Measurements from ENCODE around the gene MUC5B. TPM values are rescaled to one million over a fixed set of nuclear protein-coding genes. Genes with fewer than 3 reads are reported as not detected.

MUC5B gene
- total RNA-seq, 1 experiment from 2014 or later, result 1.6 TPM

DNA sequence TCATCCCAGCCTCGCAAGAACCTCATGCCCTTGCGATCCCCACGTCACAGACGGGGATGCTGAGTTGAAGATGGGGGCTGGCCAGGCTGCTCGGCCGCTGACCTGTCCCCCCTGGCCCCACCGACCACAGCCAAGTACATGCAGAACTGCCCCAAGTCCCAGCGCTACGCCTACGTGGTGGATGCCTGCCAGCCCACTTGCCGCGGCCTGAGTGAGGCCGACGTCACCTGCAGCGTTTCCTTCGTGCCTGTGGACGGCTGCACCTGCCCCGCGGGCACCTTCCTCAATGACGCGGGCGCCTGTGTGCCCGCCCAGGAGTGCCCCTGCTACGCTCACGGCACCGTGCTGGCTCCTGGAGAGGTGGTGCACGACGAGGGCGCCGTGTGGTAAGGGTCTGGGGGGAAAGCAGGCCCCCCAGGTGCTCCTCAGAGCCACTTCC is 10.0 kb downstream of the MUC5B start:
- no peak for ATAC-seq
- ChIA-PET POLR2A (no interaction called here), CTCF (interaction anchor here (1.5 kb wide), 1 partner anchor 9 kb away, joined by 3 read pairs; no protein-coding TSS in a partner anchor)
- no peak overlapping the region for H3K27ac Mint-ChIP-seq
- no peaks in the 10 kb centered on the region for H3K4me1 Mint-ChIP-seq
- TF ChIP-seq ZNF423 (CRISPR knock-in tag; IDR thresholded peaks at IDR 0.05) (no peak), CBFB (CRISPR knock-in tag; IDR thresholded peaks at IDR 0.05; ENCODE audit: low read depth) (no peak), TCF7 (CRISPR knock-in tag; IDR thresholded peaks at IDR 0.05; ENCODE audit: low read depth) (no peak), EMX1 (CRISPR knock-in tag; IDR thresholded peaks at IDR 0.05) (no peak), RORB (CRISPR knock-in tag; IDR thresholded peaks at IDR 0.05) (no peak), TEAD1 (CRISPR knock-in tag; IDR thresholded peaks at IDR 0.05) (no peak), NFYB (CRISPR knock-in tag; conservative IDR thresholded peaks at IDR 0.05; ENCODE audit: low read depth) (no peak)
- TF ChIP-seq, protein P1, sequence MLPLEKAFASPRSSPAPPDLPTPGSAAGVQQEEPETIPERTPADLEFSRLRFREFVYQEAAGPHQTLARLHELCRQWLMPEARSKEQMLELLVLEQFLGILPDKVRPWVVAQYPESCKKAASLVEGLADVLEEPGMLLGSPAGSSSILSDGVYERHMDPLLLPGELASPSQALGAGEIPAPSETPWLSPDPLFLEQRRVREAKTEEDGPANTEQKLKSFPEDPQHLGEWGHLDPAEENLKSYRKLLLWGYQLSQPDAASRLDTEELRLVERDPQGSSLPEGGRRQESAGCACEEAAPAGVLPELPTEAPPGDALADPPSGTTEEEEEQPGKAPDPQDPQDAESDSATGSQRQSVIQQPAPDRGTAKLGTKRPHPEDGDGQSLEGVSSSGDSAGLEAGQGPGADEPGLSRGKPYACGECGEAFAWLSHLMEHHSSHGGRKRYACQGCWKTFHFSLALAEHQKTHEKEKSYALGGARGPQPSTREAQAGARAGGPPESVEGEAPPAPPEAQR (CRISPR knock-in tag; IDR thresholded peaks at IDR 0.05), result no peak
- TF ChIP-seq, protein P2, sequence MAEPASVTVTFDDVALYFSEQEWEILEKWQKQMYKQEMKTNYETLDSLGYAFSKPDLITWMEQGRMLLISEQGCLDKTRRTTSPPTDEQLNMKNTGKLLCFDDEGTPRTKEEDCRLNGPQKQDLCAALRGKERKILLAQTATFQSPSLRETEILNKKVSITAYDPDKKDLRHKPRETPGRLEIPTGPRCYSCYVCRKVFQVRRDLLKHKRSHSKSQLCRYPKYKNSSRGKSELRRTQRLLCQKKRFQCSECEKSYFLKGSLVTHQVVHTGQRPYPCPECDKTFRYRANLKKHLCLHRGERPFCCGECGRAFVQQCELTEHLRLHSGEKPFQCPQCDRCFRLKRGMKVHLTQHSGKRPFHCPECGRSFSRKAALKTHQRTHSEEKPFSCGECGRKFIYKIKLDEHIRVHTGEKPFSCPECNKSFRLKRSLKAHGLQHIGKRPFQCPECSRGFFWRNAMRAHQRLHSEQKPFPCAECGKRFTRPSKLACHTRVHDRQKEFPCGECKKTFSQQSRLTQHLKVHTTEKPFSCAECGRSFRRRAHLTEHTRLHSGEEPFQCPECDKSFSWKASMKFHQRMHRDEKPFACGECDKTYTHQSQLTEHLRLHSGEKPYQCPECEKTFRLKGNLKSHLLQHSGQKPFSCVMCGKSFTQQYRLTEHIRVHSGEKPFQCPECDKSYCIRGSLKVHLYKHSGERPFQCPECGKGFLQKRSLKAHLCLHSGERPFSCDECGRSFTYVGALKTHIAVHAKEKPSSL (CRISPR knock-in tag; conservative IDR thresholded peaks at IDR 0.05), result no peak
- H3K9me3 Mint-ChIP-seq, result no peaks in the 10 kb centered on the region
- DNase-seq (ENCODE audit: low spot score), result no peak
- H3K27me3 Mint-ChIP-seq (ENCODE audit: low read depth), result no peaks in the 10 kb centered on the region
- H3K36me3 Mint-ChIP-seq, result no peaks in the 10 kb centered on the region
- H3K4me3 Mint-ChIP-seq, result no peak overlapping the region

DNA sequence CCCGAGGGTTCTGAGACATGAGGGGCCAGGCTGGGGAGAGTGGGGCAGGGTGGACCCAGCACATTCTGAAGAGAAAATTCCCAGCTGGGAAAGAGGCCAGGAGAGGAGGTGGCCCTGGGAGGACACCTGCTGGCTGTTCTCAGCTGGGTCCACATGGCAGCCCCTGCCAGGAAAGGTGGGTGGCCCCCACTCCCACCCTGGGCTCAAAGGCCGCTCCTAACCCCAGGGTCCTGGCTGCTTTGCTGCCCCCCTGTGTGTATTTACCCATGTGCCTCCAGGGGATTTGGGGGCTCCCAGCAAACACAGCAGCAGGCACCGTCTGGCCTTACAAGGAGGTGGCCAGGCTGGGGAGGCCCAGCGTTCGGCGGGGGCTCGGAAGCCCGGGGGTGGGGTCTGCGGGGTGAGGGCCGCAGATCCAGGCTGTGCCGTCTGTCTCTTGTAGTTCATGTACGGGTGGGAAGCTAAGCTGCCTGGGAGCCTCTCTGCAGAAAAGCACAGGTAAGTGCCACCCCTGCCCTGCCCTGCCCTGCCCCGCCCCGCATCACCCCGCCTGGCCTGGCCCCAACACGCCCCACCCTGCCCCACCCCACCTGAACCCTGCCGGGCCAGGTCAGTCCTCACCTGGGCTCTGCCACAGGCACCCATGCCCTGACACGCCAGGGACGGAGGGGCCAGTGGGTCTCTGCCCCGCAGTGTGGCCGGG is 10.6 kb downstream of the MUC5B start:
- H3K36me3 Mint-ChIP-seq, result no peaks in the 10 kb centered on the region

More for the DNA sequence above, 10.6 kb downstream of the MUC5B start:
- no peak for TF ChIP-seq SMAD3 (CRISPR knock-in tag; IDR thresholded peaks at IDR 0.05; ENCODE audit: borderline replicate concordance)
- no peak for TF ChIP-seq GTF2I (CRISPR knock-in tag; conservative IDR thresholded peaks at IDR 0.05)
- TF ChIP-seq JAZF1 (CRISPR knock-in tag; IDR thresholded peaks at IDR 0.05), result no peak
- no peak for TF ChIP-seq FOXP1 (CRISPR knock-in tag; IDR thresholded peaks at IDR 0.05; ENCODE audit: borderline replicate concordance)
- TF ChIP-seq, protein P3, sequence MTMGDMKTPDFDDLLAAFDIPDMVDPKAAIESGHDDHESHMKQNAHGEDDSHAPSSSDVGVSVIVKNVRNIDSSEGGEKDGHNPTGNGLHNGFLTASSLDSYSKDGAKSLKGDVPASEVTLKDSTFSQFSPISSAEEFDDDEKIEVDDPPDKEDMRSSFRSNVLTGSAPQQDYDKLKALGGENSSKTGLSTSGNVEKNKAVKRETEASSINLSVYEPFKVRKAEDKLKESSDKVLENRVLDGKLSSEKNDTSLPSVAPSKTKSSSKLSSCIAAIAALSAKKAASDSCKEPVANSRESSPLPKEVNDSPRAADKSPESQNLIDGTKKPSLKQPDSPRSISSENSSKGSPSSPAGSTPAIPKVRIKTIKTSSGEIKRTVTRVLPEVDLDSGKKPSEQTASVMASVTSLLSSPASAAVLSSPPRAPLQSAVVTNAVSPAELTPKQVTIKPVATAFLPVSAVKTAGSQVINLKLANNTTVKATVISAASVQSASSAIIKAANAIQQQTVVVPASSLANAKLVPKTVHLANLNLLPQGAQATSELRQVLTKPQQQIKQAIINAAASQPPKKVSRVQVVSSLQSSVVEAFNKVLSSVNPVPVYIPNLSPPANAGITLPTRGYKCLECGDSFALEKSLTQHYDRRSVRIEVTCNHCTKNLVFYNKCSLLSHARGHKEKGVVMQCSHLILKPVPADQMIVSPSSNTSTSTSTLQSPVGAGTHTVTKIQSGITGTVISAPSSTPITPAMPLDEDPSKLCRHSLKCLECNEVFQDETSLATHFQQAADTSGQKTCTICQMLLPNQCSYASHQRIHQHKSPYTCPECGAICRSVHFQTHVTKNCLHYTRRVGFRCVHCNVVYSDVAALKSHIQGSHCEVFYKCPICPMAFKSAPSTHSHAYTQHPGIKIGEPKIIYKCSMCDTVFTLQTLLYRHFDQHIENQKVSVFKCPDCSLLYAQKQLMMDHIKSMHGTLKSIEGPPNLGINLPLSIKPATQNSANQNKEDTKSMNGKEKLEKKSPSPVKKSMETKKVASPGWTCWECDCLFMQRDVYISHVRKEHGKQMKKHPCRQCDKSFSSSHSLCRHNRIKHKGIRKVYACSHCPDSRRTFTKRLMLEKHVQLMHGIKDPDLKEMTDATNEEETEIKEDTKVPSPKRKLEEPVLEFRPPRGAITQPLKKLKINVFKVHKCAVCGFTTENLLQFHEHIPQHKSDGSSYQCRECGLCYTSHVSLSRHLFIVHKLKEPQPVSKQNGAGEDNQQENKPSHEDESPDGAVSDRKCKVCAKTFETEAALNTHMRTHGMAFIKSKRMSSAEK (CRISPR knock-in tag; IDR thresholded peaks at IDR 0.05; ENCODE audit: borderline replicate concordance), result no peak
- TF ChIP-seq, protein P4, sequence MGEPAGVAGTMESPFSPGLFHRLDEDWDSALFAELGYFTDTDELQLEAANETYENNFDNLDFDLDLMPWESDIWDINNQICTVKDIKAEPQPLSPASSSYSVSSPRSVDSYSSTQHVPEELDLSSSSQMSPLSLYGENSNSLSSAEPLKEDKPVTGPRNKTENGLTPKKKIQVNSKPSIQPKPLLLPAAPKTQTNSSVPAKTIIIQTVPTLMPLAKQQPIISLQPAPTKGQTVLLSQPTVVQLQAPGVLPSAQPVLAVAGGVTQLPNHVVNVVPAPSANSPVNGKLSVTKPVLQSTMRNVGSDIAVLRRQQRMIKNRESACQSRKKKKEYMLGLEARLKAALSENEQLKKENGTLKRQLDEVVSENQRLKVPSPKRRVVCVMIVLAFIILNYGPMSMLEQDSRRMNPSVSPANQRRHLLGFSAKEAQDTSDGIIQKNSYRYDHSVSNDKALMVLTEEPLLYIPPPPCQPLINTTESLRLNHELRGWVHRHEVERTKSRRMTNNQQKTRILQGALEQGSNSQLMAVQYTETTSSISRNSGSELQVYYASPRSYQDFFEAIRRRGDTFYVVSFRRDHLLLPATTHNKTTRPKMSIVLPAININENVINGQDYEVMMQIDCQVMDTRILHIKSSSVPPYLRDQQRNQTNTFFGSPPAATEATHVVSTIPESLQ (CRISPR knock-in tag; IDR thresholded peaks at IDR 0.05), result no peak
- TF ChIP-seq ZNF423 (CRISPR knock-in tag; IDR thresholded peaks at IDR 0.05), result no peak
- POLR2A ChIA-PET, result no interaction called here
- CTCF ChIA-PET, result interaction anchor here (1.5 kb wide), 1 partner anchor 9 kb away, joined by 3 read pairs; no protein-coding TSS in a partner anchor
- no peaks in the 10 kb centered on the region for H3K4me1 Mint-ChIP-seq
- no peak overlapping the region for H3K27ac Mint-ChIP-seq
- no peaks in the 10 kb centered on the region for H3K9me3 Mint-ChIP-seq
- no peaks in the 10 kb centered on the region for H3K27me3 Mint-ChIP-seq (ENCODE audit: low read depth)
- H3K4me3 Mint-ChIP-seq, result no peak overlapping the region
- ATAC-seq (no peak), DNase-seq (ENCODE audit: low spot score) (no peak)

Measured in WTC11 (cell line).